Stimulated activated CD8-positive, alpha-beta memory T cell treated with anti-CD3 and anti-CD28 coated beads, Interleukin-2, amount 100 ng/mL, for 1 hour (primary cell): ENCODE data around the gene FRMPD4.

Source experiments
- DNase-seq, 2 donors: peaks; one replicate each; pipeline ENCODE4 v3.0.0-alpha.2; 2020; ENCODE audit warnings: low read depth in 2 of 2

The FRMPD4 gene

DNA sequence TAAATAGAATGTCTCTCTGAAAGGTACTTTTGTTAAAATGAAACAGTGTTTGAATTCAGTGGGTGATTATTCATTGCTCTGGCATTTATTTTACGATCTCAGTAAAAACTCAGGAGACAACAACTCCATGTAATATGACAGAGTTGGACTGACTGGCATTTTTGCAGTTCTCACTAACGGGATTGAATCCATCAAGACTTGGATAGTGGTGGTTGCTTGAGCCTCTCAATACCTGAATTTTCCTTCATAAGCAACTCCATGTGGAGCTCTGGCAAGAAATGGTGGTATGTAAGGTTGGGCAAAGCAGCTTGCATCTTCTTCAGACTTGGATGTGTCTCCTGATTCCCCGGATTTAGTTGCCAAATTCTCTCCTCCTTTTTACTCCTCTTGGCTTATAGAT is 72.7 kb downstream of the FRMPD4 start:
- DNase-seq, result no peak

DNA sequence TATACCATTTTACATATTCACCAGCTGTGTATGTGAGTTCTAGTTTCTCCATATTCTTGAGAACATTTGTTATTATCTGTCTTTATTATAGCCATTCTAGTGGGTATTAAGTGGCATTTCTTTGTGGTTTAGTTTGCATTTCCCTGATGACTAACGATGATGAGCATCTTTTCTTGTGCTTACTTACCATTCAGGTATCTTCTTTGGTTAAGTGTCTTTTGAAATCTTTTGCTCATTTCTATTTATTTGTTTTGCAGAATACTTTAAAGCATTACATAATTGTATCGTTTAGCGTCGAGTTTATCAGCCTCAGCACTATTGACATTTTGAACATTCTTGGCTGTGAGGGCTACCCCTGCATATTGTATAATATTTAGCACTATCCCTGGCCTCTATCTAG is 85.4 kb downstream of the FRMPD4 start:
- no peak for DNase-seq

DNA sequence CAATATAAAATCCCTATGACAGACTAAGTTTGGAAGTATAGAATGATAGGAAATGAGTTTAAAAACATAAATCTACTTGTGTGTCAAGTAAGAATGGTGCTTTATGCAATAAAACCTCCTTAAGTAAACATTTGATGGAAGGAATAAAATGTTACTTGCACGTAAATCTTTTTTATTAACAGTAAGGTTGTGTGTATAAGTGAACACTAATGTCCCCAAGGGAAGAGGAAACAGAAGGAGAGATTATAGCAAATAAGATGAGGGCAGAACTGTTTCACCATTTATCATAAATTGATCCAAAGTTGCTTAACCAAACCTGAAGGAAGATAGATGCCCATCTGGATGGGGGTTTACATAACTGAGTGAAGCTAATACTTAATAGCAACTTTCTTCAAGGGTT is 86.8 kb downstream of the FRMPD4 start:
- DNase-seq, result no peak

DNA sequence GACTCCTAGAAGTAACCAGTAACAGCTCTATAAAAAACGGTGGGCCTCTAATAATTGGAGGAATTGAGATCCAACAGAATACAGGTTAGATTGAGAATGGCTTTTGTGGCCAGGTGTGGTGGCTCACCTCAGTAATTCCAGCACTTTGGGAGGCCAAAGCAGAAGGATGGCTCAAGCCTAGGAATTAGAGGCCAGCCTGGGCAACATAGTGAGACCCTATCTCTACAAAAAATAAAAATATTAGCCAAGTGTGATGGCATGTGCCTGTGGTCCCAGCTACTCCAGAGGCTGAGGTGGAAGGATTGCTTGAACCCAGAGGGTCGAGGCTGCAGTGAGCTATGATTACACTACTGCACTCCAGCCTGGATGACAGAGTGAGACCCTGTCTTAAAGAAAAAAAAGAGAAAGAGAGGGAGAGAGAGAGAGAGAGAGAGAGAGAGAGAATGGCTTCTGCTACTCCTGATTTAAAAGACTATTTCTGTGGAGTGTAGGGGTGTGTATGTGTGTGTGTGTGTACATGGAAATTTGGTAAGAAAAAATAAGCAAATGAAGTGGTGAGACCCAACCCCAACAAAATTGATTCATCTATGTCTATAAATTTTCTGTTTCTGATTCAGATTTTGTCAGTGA is 89.3 kb downstream of the FRMPD4 start:
- no peak for DNase-seq

DNA sequence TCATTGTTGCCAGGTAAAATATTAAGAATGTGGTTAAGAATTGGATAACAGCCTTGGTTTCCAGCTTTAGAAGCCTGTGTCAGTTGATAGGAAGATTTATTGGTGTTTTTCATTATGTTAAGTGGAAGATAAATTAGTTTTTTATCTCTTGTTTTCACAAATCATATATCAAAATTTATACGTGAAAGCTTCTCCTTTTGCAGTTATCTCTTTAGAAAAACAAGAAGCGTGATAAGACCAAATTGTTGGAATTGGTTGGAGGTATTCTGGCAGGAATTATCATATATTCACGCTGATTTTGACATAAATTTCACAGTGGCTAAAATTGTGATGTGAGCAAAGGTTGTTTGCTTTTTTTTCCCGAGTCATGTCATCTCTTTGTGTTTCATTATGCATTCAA is 90.6 kb downstream of the FRMPD4 start:
- no peak for DNase-seq

DNA sequence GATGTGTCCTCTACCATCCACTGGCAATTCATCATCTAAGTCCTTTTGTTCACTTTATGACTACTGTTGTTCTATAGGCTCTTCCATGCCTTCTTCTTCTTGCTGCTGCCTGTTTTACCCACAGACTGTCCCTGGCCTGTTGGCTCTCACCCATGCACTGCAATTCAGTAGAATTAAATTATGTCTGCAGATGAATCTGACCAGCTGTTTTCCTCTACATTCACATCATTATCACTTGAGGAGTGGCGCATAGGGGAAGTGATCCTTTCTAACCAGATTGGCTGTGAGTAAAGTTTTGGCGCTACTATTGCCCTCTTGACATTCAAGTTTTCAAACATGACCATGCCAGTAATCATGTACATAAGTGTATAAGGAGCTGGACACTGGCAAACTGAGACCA is 91.7 kb downstream of the FRMPD4 start:
- DNase-seq, result no peak

DNA sequence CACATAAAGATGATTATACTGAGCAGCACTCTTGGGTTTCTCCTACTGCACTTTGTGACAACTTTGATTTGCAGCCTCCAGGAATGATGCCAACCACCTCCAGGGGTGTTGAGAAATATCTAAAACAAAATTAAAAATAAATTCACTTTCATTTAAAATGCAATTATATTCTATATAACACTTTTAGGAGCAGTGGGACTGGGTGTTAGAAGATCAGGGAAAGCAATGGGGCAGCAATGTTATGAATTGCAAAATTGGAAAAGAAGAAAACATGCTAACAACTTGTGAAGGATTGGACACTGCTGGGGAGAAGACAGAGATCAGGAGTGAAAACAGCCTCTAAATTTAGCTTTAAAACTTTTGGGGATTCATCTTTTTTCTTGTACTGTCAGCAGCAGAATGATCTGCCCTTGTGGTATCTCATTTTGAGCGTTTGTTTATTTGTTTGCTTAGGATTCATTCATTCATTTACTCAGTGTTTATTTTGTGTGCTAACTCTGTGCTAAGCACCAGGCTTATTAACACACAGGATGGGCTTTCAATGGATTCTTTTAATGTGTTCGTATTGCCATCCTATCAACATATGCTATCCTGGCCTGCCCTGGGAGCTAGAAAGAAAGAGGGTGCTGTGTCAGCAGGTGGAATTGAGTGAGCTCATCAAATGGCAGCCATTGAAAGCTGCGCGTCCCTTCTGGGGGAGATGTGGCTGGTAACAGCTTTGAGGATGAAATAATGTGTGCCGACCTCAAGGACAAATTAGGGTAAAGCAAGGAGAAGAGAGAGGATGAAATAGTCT is 96.5 kb downstream of the FRMPD4 start:
- DNase-seq, result no peak

DNA sequence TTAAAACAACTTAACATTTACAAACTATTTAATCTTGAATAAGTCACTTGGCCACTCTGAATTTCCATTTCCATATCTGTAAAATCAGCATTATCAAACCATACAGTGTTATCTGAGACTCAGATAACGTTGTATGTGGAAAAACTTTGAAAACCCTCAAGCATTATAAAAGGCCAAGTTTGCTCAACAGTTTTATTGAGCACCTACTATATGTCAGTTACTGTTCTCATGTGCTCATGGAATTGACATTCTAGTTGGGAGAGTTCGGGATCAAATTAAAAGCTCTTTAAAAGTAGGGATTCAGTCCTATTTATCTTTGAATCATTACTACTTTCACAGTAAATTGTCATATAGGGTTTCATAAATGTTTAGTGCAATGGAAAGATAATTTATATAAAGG is 97.9 kb downstream of the FRMPD4 start:
- DNase-seq, result no peak

DNA sequence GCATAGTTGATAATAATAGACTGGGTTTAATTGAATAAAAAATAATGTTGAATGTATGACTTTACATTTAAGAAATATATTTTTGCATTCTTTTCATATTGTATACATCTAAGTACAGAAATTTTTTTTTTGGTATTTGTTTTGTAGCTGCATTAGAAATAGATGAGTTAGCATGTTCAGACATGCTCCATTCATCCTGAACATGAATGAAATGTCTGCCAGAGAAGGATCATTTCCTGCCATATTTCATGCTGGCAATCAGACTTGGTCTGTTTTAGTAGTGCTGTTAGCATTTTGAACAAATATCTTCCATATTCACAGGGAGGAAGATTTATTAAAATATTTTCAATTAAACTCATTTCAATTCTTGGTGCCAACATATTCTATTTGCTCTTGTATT is 98.9 kb downstream of the FRMPD4 start:
- DNase-seq, result no peak

DNA sequence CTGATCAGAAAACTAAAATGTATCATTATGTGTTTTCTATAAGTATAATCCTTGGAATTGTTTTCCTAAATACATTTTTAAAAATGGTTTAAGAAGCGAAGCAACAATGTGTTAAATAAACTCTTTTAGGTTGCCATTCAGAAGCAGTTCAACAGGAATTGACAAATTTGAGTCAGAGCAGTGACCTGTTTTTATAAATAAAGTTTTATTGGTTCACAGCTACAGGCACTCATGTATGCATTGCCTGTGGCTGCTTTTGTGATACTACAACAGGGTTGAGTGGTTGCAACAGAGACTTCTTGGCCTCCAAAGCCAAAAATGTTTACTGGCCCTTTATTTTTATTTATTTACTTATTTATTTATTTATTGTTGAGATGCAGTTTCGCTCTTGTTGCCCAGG is 99.5 kb downstream of the FRMPD4 start:
- no peak for DNase-seq

DNA sequence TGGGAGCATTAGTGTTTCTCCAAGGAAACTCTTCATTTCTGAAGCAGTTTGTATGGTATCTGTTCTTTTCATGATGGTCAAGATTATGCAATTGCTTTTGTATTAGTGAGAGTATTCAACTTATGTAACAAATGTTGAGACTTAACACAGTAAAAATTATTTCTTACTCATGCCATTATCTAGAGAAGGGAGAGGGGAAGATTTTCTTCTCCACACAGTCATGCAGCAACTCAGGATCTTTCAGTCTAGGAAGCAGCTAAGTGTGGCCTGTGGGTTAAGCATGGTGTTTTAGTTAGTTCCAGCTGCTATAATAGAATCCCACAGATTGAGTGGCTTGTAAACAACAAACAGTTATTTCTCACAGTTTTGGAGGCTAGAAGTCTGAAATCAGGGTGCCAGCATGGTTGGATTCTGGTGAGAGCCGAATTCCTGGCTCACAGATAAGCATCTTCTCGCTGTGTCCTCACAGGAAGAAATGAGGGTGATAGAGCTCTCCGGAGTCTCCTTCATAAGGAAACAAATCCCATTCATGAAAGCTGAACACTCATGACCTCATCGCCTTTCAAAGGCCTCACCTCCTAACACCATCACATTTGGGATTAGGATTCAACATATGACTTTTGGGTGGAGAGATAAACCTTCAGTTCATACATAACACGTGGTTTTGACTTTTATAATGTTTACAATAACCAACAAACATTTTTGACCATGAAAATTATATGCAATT is 101.2 kb downstream of the FRMPD4 start:
- DNase-seq, result no peak

DNA sequence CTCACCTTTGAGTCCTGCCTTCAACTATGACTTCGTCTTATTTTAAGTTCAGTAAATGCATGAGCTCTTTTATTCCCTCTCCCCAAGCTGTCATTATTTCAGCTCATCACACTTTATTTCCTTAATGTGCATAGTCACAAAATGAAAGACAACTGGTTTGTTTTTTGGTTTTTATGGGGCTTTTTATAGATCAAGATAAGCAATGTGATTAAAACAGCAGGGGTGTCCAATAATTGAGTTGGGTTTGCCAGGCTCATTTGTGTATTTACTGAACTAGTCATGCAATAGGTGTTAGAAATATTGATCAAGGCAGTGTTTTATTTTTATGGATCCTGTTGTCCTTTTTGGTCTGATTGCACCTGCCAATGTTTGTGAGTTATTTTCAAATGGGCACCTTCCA is 102.2 kb downstream of the FRMPD4 start:
- no peak for DNase-seq

DNA sequence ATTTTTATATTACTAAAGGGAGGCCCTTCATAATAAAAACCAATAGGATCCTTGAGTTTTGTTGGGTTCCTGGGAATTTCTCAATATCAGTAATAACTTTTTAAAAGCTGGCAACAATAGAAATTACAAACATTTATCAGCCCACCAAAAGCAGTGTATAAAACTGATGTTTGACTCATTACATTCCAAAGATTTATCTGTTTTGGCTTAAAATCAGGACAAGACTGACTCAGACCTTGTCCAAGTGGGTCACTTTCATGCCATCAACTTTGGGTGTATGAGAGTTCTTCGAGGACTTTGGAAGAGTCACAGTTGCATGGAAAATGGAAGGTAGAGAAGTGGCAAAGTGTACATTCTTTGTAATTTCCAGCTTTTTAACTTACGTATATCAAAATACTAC is 102.8 kb downstream of the FRMPD4 start:
- no peak for DNase-seq

DNA sequence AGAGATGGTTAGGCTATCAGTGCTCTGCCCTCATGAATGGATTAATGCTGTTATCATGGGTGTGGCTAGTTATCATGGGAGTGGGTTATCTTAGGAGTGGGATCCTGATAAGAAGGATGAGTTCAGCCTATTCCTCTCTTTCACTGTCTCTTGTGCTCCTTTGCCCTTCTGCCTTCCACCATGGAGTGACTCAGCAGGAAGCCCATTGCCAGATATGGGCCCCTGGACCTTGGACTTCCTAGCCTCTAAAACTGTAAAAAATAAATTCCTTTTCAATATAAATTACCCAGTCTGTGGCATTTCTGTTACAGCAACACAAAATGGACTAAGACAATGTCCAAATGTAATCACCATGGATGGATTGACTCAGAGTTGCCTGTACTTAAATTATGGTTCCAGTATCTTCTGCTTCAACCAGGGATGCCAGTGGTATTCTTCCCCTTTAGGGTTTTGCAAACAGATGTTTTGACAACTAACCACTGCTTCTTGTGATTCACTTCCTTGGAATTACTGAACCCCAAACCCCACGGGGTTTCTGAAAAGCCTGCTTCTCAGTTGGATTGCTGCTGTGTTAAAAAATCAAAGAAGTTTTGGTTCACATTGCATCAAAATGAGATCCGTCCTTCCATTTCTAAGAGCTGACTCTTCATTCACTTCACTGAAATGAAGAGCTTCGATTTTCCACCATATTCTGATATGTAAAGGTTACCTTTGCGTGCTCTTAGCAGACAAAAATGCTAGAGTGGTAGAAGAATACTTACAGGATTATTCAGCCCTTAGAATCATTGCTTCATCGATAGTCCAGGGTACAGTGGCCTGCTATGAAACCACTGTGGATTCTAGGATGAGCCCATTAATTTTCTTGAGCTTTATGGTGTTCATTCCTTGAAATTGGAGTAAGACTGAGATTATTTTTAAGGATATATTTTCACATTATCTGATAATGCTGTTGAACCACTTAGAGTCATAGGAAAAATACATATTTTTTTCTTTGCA is 107.7 kb downstream of the FRMPD4 start:
- no peak for DNase-seq

DNA sequence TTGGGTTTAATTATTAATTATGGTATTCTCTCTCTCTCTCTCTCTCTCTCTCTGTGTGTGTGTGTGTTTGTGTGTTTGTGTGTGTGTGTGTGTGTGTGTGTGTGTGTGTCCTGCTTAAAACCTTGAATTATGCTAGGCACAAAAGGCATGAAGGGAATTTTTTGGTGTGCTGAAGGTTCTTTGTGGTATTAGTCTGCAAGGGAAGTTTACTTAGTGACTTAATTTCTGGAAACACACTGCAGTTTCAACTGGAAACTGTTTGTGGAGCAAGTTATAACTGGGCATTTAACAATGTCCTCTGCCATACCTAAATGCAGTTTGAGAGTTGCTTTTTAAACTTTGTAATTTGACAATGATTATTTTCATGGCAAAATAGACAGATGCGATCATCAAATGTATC is 111.7 kb downstream of the FRMPD4 start:
- DNase-seq, result no peak

DNA sequence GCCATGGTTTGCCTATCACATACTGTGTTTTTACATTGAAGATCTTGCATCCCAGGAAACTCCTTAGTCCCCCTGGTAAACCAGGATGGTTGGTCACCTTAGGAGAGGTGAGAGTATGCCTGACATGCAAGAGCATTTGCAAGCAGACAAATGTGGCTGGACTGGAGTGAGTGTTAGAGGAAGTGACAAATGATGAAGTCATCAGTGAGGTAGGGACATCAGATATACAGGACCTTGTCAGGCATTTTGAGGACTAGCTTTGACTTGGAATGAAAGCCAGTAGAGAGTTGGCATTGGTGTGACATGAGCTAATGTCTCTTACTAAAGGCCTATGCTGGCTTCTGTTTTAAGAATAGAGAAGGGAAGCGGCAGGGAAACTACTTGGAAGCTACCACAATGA is 124.9 kb downstream of the FRMPD4 start:
- no peak for DNase-seq

DNA sequence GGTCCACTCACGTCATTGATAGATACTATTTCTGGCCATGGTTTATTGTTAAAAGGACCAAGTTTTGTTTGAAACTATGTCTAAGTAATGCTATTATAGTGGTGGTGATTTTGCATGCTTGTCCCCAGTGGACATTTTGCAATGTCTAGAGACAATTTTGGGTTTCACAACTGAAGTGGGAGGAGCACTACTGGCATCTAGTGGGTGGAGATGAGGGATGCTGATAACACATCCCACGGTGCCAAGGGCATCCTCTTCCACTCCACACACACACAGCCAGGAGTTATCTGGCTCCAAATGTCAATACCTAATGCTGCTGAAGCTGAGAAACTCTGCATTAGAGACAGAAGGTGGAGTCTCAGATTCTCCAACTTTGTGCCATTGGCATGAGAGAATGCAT is 131.2 kb downstream of the FRMPD4 start:
- no peak for DNase-seq

DNA sequence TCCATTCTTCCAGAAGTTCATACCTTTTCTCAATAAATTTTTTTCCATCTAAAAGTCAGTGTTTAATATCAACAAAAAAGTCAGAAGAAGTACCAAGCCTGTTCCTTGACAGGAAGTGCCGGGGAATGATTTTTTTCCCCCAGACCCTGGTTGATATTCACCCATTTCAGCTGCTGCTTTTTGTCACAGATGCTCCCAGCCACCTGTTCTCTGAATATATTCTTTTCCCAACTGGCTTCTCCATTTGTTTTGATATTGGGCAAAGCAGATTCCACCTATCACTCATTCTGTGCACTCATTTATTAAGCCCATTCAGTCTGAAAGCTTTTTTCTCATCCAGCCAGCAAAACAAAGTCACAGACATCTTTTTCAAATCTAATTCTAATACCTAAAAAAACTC is 139.9 kb downstream of the FRMPD4 start:
- DNase-seq, result no peak

DNA sequence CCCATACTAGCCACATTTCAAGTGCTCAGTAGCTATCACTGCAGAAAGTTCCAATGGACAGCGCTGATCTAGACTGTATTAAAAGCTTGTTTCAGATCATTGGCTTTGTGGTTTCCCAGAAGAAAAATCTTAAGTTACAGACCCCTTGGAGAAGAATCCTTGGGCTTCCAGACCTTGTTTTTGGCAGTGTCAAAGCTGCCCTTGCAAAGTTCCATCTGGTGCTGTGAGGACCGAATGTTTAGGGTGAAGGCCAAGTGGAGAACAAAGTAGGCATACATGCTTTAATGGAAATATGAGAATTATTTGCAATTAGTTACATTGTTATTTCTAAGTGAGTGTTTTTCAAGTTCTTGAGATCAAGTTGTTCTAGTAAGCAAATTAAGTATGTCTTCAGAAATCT is 144.7 kb downstream of the FRMPD4 start:
- DNase-seq, result no peak

DNA sequence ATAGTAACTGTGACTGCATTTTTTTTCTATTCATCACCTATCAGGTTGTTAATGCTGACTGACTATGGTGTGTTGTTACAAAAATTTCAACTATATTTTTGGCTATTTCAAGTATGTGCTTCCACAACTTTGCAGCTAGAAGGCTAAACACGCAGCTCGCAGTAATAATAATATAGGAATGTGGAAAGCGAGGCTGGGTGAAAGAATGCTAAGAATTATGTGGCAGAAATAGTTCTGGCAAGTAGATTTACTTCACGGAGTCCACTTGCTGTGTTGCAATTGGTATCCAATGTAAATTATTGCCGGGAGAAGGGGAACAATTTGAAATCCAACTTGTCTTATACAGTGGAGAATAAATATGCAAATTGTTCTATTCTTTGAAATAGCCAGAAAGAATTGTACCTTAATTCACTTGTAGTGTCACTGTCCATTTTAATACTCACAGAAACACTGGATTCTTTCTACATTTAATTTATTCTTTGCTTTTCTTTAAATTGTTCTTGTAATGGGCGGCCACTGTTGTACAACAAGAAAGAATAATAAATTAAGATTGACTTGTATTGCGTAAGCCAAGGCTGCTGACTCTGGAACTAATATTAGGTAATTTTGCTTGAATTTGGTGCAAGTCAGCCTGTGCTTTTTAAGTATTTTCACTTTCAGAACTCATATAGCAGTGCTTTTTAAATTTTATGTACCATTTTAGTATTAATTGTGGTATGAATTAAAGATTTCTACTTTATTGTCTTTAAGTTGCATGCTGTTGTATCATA is 154.9 kb downstream of the FRMPD4 start:
- DNase-seq, result no peak

DNA sequence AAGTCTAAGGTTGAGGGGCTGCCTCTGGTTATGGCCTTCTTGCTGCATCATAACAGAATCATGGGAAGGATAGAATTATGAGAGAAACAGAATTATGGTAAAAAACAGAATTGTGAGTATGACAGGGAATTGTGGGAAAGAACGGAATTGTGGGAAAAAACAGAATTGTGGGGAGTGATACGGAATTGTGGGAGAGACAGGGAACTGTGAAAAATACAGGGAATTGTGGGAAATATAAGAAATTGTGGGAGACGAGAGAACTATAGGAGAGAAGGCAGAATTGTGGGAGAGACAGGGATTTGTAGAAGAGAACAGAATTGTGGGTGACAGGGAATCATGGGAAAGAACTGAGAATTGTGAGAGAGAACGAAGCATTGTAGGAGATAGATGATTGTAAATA is 159.1 kb downstream of the FRMPD4 start:
- no peak for DNase-seq
